CD4-positive, alpha-beta T cell treated with Interleukin-10 for 1 hour (primary cell): Measurements from ENCODE around the gene ABCF2.
A peak's percentile ranks its signal among the peaks of the same experiment; 100 is the strongest.

Source experiments
- DNase-seq: peaks from one replicate; pipeline ENCODE4 v3.0.0-alpha.2; 2020

Gene ABCF2

DNA sequence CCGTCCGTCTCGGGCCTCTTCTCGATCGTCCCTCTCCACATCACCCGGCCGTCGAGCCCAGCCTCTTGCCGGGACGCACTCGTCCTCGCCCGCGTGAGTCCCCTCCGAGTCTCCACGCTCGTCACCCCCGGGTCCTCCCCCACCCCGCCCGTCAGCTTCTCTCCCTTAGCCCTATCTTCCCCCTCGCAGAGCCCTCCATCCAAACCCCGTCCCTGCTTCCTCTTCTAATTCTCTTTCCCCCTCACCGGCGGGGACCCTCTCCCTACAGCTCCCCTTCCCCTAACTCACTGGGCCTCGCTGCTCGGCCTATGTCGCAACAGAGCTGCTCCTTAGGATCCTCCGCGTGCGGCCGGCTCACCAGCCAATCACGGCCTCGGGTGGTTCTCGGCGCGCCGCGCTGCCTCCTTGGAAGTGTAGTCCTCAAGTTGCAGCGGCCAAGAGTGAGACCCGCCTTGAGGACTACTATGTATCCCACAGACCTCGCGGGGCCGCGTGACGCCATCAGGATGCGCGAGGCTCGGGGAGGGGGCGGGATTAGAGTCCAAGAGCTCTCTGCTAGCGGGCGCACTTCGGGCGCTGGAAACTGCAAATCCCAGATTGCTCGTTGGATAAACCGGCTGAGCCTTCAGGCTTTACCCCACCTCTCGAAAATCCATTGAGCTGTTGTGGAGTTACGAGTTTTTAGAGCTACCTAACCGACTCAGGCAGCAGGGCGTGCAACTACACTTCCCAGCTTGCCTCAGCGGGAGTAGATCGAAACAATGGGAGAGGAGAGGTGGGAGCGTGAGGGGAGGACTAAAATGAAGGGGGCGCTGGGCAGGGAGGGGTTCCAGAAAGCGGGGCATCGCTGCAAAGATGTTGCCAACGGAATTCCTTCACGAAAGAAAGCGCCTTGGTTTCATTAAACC, at the start of gene ABCF2:
TSS of gene ABCF2 (minus strand) at position 331 of the 908 bp plus-strand sequence. CDS start 747 bp downstream, outside the sequence.
- peak; percentile 96 for DNase-seq

DNA sequence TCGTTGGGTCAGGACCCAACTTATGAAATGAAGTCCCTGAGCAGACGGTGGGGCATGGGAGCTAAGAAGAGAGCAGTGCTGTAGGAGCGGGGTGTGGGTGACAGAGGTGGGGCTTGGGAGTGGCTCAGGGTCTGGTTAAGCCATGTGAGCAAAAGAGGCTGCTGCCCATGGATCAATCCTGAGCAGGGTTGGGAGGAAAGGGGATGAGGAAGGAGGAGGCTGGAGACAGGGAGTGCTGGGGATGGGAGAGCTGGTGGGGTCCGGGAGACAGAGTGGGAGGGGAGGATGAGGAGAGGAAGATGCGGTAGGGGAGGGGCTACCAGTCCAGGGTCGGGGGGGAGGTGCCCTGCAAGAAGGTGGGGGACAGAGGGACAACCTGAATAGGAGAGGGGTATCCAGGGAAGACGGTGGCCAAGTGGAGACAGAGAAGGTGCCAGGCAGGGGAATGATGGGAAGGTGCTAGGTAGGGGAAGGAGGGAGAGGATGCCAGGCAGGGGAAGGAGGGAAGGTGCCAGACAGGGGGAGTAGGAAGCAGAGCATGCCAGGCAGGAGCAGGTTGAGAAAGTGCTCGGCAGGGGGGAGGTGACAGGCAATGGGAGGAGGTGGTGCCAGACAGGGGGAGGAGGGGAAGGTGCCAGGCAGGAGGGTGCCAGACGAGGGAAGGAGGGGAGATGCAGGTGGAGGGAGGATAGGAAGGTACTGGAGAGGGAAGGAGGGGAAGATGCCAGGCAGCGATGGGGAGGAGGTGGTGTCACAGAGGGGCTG, 49.0 kb upstream of the ABCF2 start:
- DNase-seq, result peak; percentile 16

DNA sequence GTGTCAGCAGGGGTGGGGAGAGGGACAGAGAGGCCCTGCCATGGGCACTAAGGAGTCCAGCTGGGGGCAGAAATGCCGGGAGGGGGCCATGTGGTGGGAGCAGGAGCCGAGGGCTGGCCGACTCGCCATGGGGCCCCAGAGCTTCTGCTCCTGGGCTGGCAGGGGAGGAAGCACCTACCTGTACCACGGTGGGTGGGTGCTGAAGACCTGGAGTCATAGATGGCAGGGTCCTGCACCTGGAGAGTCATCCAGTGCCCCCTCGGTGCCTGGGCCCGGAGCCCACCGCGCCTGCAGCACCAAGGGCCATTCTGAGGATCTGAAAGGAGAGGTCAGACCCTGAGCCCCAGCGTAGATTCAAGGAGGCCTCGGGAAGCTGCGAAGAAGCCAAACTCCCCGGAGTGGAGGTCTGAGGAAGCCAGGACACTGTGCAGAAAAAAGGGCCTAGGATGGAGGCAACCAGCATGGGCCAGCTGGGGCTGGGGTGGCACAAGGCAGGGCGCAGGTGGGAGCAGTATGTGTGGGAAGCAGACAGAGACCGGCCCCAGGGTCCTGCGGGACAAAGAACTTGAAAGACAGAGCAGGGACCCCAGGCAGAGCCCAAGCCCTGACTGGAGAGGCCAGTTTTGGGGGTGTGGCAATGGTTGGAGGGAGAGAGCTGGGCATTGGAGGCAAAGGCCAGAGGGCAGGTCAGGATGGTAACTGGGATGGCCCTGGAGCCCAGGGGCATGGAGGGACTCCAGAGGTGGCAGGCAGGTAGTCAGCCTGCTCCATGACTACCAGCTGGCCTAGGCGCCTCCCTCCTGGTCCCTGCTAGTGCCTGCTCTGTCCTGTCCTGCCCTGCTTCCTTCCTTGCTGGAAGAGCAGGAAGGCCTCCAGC, 48.2 kb upstream of the ABCF2 start:
- DNase-seq, result no peak

DNA sequence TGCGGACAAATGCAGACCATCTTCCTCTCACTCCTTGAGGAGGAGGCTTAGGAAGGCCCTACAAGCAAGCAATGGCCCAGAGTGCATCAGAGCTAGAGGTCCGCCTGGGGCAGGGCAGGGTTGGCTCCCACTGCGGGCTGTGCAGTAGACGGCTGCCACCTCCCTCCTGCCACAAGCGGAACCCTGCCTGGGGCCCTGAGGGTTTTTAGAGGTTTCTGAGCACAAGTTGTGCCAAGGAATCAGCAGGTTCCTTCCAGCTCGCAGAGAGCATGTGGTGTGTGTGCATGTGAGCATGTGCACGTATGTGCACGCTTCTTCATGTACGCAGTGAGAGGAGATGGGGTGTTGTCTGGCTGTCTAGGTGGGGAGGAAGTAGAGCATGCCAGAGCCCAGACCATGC, 47.4 kb upstream of the ABCF2 start:
- DNase-seq, result no peak

DNA sequence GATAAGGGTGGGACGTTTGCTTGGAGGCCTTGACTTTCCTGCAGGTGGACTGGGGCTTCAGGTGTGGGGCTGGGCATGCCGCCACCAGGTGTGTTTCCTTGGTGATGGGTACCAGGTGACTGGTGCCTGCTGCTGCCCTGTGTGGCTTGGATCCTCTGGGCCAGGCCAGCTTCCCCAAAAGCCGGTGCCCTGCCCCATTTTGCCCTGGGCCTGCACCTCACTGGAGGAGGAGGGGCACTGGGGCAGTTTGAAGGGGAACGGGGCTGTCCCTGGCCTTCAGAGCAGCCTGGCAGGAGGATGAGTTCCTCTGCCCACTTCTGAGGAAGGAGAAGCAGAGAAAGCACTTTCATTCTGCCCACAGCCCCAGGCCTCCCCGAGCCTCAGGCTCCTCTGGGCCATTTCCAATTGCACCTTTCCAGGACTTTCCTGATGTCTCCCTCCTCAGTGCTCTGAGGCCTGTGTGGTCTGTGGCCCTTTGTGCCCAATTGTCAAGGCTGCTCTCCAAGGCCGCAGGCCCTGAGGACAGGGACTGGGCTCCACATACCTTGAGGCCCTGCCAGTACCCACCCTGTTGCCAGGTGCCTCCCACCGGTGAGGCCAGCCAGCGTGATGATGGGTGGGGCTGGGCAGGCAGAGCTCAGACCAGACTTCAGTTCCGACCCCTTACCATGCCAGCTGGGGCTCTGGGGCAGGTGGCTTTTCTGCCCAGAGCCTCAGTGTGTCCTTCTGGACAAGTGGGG, 46.8 kb upstream of the ABCF2 start:
- no peak for DNase-seq

DNA sequence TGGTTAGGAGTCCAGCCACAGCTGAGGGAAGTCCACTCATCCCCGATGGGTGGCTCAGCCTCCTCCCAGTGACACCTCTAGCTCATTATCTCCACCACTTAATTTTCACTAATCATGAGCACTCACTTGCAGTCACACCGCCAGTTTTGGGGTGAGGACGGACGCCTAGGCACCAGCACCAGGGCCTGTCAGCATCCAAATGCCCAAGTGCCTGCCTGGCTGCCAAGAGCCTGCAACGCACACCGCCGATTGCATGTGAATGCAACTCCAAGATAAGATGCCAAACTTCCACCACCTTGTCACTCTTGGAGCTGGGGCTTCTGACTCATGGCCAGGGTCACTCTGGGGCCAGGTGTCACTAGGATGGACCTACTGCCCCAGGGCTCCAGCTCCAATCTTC, 45.9 kb upstream of the ABCF2 start:
- DNase-seq, result no peak

DNA sequence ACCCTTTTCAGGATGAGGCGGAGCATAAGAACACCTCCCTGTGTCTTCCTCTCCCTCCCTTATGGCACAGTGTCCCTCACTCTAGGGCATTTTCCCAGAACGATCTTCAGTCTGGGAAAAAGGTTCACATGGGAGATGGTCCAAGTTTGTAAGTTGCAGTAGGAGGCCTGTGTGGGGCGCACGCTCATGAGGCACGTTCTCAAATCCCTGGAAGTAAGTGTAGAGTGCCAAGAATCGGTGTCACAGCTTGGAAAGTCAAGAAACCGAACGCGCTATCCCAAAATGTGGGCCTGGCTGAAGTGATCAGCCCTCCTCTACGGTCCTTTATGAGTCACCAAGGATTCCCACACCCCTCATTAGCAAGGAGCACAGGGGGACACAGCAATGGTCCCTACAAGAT, 45.4 kb upstream of the ABCF2 start:
- no peak for DNase-seq

DNA sequence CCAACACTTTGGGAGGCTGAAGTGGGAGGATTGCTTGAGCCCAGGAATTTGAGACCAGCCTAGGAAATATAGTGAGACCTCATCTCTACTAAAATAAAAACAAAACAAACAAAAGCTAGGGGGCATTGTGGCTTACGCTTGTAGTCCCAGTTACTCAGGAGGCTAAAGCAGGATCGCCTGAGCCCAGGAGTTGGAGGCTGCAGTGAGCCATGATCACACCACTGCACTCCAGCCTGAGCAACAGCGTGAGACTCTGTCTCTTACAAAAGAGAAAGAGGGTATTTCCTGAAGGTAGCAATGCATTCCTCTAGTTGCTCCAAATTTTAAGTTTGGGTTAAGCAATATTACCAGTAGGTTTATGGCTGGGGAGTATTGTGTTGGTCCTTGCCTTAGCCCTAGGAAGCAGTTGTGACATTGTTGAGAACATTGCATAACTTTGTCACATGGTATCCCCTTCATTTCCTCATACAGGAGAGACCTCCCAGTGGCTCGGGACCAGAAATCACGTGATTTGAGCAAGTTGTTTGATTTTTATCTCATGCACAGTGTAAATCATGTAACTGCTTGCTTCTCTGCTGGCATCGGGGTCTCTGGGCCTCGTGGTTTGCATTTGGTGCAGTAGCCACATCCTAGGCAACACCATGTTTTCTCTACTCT, 44.8 kb upstream of the ABCF2 start:
- DNase-seq, result peak; percentile 28

DNA sequence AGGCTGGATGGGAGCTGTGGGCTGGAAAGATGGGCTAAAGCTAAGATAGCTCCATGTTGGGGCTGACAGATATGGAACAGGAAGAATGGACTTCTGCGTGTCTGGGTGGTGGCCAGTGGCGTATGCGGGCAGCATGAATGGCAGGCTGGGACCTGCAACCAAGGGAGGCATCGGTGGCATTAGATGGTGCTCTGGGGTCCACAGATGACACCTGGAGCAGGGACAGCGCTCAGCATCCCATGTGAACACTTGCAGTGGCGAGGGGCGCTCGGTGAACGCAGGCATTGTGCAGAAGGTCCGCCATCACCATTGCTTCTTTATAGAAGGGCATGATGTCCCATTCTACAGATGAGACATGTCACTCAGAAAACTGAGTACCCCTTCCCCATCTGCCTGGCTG, 42.5 kb upstream of the ABCF2 start:
- DNase-seq, result no peak

DNA sequence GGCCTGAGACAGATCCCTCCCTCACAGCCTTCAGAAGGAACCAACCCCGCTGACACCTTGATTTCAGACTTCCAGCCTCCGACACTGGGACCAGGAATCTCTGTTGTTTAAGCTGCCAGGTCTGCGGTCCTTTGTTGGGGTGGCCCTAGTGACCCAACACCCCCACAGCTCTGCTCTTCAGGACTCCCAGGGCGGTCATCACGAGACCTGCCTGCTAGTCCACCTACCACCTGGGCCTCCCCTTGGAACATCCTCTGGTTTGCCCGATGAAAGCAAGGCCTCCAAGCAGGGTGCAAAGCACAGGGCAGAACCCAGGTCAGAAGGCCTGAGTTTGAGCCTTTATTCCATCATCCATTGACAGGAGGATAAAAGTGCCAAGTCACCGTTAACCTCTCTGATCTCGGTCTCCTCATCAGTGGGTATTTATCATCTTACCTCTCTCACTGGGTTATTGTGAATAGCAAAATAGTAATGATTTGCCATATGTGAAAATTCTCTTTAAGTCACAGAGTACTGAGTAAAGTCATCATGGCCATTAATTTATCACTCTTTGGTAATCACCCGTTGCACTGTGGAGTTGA, 38.4 kb upstream of the ABCF2 start:
- no peak for DNase-seq

DNA sequence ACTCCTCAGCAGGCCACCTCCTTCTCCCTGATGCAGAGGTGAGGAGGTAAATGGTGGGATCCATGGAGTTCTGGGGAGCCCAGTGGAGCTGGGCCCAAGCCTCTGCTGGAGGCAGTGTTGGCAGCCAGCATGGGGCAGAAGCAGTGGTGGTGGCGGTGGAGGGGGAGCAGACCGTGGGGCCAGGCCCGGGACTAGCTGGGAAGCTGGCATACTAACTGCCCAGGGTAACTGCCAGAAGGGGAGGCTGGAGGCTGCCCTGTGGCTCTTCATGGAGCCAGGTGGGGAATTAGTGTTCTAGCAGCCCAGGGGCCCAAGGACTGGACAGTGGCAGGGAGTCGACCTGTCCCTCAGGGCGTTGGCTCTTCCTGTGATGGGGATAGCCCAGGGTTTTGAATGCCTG, 37.6 kb upstream of the ABCF2 start:
- no peak for DNase-seq

DNA sequence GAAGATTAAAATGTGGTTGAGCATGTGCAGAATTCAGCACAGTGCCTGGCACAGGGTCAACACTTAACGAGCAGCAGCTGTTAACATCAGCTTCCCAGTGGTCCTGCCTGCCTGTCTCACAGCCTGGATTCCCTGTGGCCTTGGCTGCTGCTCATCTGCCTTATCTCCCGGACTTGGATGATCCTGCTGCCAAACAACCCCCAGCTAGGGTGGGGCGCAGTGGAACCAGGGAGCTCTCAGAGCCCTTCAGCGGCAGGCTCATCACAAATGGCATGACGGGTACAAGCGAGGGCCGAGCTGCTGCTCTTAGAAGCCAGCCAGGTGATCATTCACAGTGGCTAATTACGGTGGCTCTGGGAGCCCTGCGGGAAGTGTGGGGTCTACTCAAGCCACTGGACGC, 34.5 kb upstream of the ABCF2 start:
- no peak for DNase-seq

DNA sequence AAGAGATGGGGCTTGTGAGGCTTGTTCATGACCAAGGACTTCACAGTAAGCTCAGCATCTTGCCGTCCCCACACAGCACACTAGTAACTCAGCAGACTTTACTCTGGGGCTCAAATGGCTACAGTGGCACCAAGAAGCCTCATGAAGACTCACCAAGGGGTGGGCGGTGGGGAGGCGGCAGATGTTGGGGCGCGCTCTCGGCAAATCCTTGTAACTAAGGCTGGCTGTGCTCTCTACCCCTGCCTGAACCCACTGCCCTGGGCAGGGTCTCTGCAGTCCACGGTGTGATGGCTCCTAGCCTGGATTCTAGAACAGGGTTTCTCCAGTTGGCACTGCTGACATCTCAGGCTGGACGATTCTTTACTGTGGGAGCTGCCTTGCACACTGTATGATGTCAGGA, 33.9 kb upstream of the ABCF2 start:
- no peak for DNase-seq

DNA sequence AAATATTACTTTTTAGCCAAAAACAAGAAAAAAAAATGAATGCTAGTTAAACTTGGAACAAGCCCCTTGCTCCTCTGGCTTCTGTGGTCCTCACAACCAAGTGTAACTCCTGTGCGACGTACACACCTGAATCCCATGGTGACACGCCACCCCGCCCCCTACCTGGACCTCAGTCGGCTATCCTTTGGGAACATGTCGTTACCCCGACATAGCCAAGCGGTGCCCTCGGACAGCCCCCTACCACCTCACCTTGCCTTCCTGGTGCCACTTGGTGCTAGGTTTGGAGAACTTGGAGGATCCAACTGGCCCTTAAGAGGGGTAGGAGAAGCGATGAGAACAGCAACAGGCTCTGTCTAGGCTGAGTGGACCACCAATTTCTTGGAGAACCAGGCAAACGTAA, 33.5 kb upstream of the ABCF2 start:
- DNase-seq, result no peak

DNA sequence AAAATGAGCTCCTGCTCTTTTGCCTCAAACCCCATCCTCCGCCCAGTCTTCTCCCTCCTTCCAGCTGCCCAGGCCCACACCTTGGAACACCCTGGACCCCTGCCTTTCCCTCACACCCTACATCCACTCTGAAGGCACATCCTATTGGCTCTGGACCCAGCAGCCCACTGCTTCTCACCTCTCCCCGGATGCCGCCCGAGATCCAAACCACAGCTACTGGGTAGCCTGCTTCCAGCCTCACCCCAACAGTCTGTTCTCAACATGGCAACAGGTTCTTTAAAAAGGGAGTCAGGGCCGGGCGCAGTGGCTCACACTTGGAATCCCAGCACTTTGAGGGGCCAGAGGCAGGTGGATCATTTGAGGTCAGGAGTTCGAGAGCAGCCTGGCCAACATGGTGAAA, 31.0 kb upstream of the ABCF2 start:
- no peak for DNase-seq

DNA sequence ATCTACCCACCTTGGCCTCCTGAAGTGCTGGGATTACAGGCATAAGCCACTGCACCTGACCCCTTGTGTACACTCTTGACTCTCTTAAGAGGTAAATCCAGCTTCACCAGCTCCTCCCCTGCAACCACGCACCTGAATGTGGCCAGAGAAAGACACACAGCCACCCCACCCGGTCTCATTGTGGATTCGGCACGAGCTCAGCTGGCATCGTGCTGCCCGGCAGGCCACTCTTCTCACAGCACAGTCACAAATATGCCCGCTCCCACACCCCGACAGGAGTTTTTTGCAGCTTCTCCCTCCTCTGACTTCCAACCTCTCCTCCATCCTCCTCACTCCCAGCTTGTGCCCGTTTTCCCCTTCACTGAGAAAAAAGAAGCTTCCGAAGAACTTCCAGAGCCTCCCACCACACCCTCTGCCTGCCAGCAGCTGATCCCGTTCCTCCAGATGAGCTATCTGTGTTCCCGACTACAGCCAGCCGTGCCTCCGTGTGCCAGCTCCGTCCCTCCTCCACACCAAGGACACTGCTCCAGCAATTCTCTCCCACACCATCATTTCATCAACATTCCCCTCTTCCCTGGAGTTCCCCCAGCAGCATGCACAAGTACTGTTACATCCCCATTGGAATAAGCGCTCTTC, 29.5 kb upstream of the ABCF2 start:
- DNase-seq, result no peak

DNA sequence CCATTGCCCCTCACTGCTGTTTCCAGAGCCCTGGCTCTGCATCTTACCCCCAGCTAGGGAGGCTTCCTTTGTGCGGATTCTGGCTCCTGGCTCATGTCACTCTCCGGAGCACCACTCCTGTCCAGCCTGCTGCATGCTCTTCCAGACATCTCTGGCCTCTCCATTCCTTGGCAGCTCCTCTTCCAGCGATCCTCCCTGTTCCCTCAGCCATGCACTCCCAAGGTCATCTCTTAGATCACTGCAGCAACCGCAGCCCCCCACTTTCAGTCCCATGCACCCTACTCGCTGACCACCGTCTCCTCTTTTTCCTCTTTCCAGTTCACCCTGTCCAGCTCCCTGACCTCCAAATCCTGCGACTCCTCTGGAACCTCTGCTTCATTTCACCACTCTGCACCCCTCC, 28.4 kb upstream of the ABCF2 start:
- DNase-seq, result no peak

DNA sequence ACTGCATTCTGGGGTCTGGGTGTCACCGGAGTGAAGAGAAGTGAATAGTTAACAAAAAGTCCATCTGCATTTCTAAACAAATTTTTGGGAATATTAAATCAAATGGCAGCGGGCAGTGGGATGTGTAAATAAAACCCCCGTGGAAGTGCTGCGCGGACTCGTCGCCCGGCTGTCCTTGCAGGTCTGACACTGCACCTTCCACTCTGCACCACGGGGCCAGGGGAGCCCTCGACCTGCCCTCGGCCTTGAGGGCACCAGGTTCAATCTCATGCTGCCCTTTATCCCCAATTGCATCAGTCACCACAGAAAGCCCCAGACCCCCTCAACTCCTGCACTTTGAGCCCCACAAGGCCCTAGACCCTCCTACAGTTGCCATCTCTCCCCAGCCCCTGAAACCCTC, 27.8 kb upstream of the ABCF2 start:
- DNase-seq, result no peak

DNA sequence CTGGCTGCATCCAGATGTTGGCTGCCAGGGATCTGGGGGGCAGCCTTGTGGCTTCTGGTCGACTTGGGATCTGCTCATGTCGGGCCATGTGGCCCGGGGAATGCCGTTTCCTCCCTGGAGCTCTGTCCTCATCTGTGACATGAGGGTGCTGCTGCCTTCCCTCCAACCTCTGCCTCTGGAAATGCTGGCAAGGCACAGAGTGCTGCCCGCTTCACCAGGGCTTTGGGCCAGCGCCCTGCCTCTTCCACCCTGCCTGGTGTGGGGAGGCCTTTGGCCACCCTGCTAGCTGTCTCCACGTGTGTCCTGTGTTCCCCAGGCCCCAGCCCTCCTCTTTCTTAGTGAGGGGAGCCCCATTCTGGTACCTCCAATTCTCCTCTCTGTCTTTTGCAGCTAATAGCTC, 27.3 kb upstream of the ABCF2 start:
- no peak for DNase-seq

DNA sequence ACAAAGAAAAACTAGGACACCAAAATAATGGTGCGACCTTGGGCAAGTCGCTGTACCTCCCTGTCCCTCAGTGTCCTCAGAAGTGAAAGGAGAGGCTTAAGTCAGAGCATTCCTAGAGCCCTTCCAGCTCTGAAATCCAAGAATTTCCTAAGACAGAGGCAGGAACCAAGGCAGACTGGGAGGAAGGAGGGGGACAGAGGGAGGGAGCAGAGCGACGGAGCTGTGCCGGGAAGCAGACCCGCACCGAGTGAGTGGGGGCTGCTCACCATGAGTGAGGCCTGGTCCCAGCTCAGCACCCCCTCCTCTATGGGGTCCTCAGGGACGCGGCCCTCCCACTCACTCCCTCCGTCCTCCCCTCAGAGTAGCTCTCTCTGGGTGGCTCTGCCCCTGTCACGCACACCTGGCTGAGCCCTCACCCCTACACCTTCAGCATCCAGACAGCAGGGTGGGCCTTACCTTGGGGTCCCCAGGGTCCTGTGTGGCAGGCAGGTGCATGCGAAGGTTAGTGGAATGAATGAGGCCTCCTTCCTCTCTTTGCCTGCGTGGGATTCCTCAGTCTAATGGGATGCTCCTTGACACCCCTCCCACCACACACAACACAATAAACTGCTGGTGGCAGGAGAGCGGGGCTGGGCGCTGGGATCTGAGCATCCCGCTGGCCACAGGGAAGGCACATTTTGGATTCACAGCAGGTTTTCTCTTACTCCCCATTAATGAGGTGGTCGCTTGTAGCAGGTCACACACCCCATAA, 26.1 kb upstream of the ABCF2 start:
- DNase-seq, result no peak

DNA sequence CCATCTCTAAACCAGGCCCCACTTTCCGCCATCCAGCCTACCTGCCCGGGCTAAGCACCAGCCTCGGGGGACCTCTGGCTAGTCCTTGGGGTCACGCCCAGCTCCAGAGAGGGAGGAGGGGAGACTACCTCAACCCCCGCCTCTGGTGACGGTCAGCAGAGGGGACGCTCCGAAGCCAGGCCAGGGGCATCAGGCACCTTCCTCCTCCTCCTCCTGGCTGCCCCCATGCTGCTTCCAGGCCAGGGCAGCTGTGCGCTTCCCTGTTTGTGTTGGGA, 25.5 kb upstream of the ABCF2 start:
- DNase-seq, result no peak
